Left renal cortex interstitium (tissue), 4 donors: Measurements from ENCODE around the gene ARAP3. TPM values are rescaled to one million over a fixed set of nuclear protein-coding genes. Genes with fewer than 3 reads are reported as not detected.

Source experiments
- DNase-seq, 4 donors: peaks; one replicate each; pipeline ENCODE4 v3.0.0-alpha.2; 2013; ENCODE audit warnings: low read depth in 4 of 4, low spot score in 2 of 4, missing footprints in 1 of 4
- polyA plus RNA-seq, 4 donors: library from polyadenylated mRNA; unstranded; fragments of 120-200 nt; gene quantifications; one replicate each; pipeline ENCODE4 v1.2.1, GENCODE V29; 2013; ENCODE audit not compliant: insufficient read length in 4 of 4

The ARAP3 gene
- polyA plus RNA-seq, 4 donors, result 17.6 to 25.9 (median 21.6) TPM

DNA sequence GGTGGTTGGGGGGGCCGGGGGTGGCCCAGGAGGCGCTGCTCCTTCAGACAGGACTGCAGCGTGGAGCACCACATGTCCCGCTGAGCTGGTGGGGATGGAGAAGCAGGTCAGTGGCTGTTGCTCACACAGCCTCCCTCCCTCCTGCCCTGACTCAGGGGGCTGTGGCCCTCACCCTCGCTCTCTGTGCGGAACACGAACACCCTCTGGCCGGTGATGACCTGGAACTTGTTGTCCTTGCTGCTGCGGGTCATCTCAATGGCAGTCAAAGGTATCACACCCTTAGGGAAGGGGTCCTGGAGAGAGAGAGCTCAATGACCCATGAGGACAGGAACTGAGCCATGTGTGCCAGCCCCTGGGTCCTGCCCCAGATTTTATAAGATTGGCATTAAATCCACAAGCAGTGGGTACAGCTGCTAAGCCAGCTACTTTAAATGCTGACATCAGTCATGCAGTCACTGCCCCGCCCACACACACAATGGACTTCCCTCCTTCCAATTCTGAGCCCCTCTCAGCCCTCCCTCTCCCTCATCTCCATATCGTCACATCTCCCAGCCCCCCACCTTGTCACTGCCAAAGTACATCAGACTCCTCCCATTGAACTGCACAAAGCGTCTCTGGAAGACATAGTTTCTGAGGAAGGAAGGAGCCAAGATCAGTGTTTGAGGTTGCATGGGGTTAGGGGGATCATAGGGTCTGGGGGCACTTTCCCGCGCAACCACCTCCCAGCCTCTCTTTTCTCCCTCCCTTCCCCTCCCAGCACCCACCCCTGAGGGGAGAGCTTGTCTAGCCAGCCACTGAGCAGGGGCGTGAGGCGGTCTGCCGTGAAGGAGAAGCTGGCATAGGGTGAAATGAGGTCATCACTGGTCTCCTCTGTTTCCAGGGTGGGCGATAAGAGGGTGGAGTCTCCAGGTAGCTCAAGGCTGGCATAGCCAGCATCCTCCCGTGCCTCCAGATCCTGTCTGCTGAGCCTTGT is 8.9 kb downstream of the ARAP3 start:
- DNase-seq, result no peak

DNA sequence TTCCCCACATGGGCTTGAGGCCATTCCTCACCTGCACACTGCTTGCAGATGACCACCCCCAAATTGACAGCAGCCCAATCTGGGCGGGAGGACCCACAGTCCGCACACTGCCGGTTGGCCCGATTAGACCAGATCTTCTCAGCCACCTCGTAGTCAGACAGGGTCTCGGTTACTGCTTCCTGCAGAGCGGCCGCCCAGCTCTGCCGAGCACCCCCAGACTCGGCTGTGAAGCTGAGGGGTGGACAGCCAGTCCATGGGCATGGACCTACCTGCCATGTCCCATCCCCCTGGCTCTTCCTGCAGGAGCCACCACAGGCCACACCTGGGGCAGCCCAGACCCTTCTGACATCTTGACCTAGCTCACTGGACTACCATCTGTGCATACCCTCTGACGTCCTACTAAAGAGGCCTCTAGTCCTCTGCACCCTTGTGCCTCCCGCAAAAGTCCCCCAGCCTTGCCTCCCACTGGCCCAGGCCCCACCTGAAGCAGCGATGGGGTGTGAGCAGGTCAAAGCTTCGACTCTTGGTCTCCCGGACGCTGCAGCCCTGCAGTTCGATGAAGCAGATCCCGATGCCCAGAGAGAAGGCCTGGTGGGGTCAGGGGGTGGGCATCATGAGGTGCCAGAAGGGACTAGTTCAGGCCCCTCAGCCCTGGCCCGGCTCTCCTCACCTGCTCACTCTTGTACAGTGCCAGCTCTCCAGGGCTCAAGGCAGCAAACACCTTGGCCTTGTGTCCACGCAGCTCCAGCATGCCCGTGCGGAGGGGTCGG is 9.8 kb downstream of the ARAP3 start:
- DNase-seq, result no peak

GRCh38 chr5:141669520-141669919 is 12.5 kb downstream of the ARAP3 start:
- DNase-seq, result no peak

DNA sequence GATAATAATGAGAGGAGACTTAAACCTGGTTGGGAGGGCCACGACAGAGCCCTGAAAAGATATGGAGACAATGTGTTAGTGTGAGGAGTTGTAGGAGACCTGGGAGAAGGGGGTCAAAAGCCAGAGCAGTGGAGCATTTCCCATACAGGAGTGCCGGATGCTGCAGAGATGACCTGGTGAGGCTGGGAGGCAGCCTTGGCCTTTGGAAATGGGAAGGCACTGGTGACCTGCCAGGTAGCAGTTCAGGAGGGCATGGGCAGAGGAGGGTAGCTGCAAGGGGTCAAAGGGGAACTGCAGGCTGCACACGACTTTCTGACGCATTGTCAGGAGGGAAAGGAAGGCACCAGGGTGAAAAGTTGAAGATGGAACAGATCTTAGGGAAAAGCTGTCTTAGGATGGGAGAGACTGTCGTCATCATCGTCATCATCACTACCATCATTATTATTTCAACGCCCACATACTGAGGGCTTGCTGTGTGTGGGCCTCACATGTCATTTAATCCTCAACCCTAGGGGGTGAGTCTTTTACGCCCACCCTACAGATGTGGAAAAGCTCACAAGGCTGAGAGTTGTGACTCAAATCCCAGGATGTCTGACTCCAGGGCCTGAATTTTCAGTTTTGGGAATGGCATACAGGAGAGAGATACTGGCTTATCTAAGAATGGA is 13.3 kb downstream of the ARAP3 start:
- DNase-seq, result no peak

DNA sequence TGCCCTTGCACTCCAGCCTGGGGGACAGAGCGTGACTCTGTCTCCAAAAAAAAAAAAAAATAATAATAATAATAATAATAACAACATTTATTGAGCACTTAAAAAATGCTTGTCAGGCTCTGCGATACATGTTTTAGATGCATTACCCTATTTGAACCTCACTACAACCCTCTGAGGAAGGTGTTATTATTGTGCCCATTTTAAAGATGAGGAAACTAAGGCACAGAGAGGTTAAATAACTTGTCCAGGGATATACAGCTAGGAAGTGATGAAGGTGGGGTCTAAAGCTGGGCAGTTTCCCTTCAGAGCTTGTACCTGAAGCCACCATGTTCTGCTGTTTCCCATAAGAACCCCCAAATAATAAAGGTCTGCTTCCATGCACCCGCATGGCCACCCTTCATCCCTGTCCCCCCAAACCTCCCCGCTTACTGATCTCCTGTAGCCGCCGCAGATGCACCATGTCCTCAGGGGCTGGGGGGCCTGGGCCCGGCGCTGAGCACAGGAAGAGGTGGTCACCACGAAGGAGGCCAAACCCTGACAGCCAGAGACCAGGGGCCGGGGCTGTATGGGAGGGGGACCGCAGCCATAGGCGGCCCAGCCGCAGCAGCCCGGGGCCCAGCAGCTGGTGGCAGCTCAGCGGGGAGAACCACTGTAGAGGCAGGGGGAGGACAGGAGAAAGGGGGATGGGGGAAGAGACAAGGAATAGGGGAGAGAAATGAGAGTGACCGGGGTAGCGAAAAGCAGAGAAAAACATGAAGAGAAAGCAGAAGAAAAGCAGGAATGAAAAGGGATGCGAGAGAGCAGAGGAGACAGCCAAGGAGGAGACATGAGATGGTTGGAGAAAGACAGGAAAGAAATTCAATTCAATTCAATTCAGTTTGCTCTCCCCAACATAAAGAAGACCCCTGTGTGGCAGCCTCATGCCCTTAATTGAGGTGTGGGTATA is 15.8 kb downstream of the ARAP3 start:
- no peak for DNase-seq

- DNase-seq, result peak in 1 of 4 donors; percentile 44
Measured at GRCh38 chr5:141664733-141665461, 17.1 kb downstream of the ARAP3 start.

DNA sequence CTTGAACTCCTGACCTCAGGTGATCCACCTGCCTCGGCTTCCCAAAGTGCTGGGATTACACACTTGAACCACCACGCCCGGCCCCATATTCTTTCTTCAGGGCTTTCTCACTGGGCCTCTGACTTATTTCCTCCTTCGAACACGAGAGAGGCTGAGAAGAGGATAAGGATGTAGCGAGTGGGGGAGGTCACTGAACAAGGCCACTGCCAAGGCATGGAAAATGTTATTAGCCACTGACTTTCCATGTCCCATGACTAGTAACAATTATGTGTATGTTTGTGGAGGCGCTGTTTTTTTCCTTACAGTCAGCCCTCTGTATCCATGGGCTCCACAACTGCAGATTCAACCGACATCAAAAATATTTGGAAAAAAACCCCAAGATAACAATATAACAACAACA is 18.5 kb downstream of the ARAP3 start:
- no peak for DNase-seq

DNA sequence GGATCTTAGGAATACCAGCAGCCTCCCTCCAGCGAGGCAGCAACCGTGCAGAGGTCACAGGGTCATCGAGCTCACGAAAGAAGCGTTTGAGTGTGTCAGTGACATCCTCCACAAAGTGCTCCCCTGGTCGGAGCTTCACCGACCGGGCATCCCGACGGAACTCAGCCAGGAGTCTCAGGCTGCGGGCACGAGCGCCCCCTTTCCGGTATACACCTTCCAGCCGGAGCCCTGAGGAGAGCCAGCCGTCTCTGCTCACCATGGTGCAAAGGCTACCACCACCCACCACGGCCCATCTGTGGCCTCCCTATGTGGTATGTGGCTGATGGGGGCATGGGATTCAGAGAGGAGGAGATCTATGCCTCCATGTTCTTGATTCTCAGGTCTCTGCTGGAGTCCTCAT is 20.0 kb downstream of the ARAP3 start:
- DNase-seq, result no peak

- no peak for DNase-seq
Measured at GRCh38 chr5:141657937-141658545, 24.0 kb downstream of the ARAP3 start.

DNA sequence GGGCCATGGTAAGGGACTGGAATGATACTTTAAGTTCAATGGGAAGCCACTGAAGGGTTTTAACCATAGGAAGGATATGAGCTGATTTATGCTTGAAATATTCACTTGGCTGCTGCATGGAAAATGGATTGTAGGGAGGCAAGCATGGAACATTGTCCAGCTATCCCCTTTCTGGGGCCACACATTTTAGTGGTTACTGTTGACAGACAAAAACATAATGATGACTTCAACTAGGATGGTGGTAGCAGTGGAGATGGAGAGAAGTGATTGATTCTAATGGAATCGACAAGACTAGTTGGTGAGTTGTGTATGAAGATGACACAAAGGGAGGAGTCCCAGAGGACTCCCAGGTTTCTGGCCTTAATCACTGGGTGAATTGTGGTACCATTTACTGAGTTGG is 24.6 kb downstream of the ARAP3 start:
- no peak for DNase-seq

DNA sequence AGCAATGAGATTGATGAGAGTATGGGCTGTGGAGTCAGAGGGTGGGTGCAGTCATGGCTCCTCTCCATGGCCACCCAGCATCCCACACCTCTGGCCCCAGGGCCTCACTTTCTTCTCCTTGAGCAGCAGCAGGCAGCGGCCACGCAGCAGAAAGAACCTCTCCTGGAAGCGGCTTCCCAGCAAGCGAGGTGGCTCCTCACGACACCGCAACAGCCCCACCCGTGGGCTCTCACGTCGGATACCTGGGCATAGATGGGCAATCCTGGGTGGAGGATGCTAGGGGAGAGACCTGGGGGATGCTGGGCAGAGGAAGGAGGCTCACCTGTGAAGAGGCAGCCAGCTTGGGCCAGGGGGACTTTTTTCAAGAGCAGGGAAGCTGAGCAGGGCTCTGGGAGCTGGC is 25.6 kb downstream of the ARAP3 start:
- no peak for DNase-seq

- DNase-seq, result no peak
Measured at GRCh38 chr5:141655020-141655419, 27.0 kb downstream of the ARAP3 start.

DNA sequence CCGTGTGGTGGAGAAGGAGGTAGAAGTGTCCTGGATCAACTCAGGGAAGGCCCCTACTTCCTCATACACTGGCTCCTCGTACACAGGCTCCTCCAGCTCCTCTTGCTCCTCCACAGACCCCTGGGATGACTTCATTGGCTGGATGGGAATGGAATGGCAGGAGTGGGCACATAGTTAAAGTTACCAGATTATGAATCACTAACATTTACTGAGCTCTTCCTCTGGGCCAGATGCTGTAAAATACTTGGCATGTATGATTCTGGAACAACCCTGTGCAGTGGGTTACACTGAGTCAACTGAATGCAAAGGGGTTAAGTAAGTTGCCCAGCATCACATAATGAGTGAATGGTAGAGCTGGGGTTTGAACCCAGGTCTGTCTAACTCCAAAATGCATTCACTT is 27.7 kb downstream of the ARAP3 start:
- no peak for DNase-seq

DNA sequence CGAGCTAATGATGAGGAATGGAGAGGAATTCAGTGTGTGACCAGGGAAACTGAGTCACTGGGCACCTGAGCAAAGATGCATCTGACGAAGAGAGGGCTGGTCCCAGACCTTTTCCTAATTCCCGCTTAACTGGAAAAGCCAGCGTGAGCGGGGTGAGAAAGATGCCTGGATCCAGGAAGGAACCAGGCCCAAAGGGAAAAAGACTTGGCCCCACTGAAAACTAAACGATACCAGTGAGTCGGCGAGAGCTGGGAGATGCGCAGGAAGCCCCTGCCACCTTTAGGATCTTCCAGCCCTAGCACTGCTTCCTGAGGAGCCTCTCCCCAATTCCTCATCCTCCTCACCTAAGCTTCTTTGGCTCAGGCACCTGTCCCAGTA is 30.3 kb downstream of the ARAP3 start:
- no peak for DNase-seq

GRCh38 chr5:141650851-141651727 is 30.9 kb downstream of the ARAP3 start, which contains the start of gene FCHSD1:
Gene FCHSD1, minus strand, starts transcription at chr5:141651418. Its CDS starts 50 bp downstream, at chr5:141651368.
- peak in 1 of 4 donors; percentile 68 for DNase-seq

DNA sequence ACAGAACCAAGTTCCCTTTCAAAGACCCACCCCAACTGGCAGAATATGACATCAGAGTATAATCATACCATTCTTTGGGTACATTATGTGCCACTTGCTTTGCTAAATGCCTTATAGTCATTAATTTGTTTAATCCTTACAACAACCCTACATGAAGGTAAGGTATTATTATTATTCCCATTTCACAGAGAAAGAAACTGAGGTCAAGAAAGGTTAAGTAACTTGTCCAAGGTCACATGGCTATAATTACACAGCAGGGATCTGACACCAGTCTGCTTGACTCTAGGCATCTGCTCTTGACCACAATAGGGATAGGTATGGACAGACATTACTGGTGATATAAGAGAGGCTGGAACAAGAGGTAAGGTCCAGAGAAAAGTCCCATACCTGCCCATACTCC is 32.1 kb downstream of the ARAP3 start:
- DNase-seq, result no peak

DNA sequence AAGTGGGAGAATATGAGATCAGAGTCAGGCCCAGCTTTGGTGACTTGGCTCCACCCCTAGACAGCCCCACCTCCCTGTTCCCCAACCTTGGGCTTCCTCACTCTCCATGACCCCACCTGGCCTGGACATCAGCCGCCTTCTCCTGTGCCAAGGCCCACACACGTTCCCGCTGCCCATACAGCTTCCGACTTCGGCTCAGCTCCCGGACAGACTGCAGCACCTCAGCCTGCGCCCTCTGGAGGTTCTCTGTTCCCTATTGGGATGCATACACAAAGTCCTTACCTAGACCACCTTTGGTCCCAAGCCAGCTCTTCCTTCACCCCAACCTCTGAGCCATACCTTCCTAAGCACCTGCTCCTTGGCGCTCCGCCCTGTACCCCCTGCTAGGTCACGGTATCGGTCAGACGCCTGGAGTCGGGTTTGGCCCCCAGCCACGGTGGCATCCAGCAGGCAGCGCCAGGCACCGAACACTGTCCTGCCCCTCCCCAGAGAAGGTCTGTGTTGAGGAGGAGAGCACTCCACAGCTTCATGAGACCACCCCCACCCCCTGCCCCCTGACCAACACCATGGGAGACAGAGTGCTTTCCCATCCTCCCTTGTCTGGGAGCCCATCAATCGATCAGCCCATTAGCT is 32.9 kb downstream of the ARAP3 start:
- no peak for DNase-seq
